AG09319 (cell line): Measurements from ENCODE around the gene CYBB.

Experiments used
- DNase-seq: peaks from one replicate; pipeline ENCODE4 v3.0.0-alpha.2; 2010; ENCODE audit warnings: low read depth; ENCODE audit errors: extremely low read depth
- TF ChIP-seq, protein P1 (sequence below): IDR thresholded peaks from 2 replicates; pipeline ENCODE4 v1.5.1; 2011; ENCODE audit warnings: low read depth, mild to moderate bottlenecking, inconsistent platforms, low read length, moderate library complexity

The CYBB gene

DNA sequence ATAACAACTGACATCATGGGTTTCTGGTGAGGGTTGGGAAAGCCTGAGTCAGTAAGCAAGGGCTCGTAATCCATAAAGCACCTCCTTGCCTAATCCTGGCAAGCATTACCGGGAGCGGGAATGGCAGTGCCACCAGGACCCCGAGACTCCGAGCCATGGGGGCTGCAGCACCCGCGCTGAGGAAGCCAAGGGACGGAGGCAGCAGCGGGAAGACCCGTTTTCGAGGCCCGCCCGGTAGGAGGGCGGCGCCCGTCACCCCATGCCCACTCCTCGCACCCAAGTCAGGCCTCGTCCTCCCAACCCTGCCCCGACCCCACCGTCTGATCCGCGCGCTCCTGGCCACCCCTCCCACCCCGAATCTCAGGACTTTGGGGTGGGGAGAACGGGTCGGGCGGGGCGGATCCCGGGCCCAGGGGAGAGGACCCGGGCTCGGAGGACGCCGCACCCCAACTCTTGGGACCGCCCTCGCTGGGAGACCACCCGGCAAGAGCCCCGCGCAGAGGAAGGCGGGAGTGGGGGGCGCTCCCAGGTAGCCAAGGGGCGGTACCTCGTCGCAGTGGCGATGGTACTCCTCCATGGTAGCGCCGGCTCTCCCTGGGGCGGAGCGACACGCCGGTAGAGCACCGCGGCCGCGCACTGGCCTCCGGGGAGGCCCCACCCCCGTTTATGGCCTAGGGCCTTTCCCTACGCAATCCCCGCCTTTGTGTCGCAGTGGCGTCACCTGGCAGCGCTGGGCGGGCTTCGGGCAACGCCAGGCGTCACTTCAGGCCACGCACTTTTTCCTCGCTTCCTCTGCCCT, 67.3 kb downstream of the CYBB start, which contains the start of gene DYNLT3:
Gene DYNLT3 (minus strand): TSS at position 638 of the 799 bp plus-strand sequence. CDS start 61 bp downstream, at position 577.
- DNase-seq: no peak
- TF ChIP-seq, protein P1, sequence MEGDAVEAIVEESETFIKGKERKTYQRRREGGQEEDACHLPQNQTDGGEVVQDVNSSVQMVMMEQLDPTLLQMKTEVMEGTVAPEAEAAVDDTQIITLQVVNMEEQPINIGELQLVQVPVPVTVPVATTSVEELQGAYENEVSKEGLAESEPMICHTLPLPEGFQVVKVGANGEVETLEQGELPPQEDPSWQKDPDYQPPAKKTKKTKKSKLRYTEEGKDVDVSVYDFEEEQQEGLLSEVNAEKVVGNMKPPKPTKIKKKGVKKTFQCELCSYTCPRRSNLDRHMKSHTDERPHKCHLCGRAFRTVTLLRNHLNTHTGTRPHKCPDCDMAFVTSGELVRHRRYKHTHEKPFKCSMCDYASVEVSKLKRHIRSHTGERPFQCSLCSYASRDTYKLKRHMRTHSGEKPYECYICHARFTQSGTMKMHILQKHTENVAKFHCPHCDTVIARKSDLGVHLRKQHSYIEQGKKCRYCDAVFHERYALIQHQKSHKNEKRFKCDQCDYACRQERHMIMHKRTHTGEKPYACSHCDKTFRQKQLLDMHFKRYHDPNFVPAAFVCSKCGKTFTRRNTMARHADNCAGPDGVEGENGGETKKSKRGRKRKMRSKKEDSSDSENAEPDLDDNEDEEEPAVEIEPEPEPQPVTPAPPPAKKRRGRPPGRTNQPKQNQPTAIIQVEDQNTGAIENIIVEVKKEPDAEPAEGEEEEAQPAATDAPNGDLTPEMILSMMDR: no peak

DNA sequence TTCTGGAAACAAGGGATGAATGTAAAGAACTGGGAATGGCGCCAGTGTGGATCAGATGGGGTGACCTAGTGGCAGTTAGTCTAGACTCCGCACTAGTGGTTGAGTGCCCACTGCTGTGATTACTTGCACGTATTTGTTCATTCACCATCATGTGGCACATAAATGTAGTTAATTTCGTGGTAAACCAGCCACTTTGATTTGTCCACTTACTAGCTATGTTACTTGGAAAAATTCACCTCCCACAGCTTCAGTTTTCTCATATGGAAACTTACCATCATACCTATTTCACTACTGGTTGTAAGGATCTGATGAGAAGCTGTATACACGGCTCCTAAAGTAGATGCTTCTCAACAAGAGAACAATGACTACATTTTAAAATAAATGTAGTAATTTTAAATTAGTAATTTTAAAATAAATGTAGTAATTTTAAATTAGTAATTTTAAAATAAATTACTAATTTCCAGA, 67.9 kb downstream of the CYBB start:
- DNase-seq: no peak

DNA sequence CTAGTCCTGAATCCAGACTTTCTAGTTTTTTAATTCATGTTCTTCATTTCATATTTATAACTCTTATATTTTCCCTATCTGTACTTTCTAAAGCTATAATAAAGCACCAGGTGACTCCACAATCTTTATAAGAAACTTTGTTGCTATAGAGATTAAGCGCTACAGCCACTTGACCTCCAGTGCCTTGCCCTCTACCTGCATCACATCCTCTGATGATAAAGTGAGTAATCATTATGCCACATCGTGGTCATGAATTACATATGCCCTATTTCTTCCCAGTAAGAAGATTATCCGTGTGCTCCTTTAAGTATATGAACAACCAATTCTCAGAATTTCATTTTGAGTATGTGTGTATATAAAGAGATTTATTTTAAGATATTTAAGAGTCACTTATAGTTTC, 74.3 kb downstream of the CYBB start:
- DNase-seq: no peak
- TF ChIP-seq, protein P1: no peak

More for the DNA sequence above, 67.9 kb downstream of the CYBB start:
- TF ChIP-seq, protein P1: no peak

DNA sequence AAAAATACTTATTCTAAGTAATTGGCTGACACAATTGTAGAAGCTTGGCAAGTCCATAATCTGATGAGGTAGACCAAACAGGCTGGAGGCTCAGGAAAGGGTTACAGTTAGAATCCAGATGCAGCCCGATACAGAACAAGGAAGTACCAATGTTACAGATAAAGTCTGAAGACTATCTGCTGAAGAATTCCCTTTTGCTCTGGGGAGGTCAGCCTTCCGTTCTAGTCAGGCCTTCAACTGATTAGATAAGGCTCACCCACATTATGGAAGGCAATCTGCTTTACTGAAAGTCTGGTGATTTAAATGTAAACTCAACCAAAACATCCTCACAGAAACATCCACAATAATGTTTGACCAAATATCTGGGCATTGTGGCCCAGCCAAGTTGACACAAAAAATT, 74.9 kb downstream of the CYBB start:
- TF ChIP-seq, protein P1: no peak
- no peak for DNase-seq

DNA sequence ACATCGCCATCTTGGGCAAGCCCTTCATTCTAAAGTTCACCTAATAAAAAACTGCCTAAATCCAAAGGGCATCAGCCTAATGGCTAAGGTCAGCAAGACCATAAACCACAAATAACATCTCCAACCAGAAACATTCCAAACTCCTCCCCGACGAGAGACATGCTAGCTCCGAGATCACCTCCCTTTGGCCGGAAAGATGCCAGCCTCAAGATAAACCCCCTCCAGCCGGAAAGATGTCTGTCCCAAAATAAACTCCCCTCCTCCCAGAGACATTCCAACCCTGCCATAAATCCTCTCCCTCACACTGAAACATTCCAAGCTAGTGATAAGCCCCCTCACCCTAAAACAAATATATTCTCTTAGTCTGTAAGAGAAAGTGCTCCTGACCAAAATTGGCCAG, 80.9 kb downstream of the CYBB start:
- no peak for DNase-seq
- TF ChIP-seq, protein P1: no peak

DNA sequence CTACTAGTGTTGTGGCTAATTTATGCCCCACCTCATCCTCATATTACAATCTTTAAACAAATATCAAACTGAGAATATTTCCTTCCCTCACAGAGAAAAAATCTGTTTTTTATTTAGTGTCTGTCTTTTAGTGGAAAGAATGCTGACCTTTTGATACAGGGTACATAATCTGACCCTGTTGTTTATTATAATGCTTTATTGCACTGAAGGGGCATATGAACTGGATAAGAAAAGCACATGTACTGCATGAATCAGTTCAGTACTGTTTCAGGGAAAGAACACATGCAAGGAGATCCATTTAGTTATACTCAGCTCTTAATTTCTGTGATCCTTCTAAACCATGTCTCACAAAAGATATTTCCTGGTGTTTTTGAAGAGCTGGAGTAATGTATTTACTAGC, 83.0 kb downstream of the CYBB start:
- TF ChIP-seq, protein P1: no peak
- DNase-seq: no peak
